VCaP (cell line): ENCODE results near the gene SMR3A.

ENCODE experiments used
- H3K27ac ChIP-seq: fragments of 450-650 bp; 2 replicates; pipeline ENCODE4 v1.5.1; 2017
- CTCF ChIP-seq: fragments of 450-650 bp; conservative IDR thresholded peaks from 2 replicates; pipeline ENCODE4 v1.5.1; 2017; ENCODE audit warnings: mild to moderate bottlenecking, moderate library complexity

The SMR3A gene

GRCh38 chr4:70360460-70360859, at the start of gene SMR3A:
SMR3A (plus strand) TSS chr4:70360760; CDS start chr4:70362116, 1,356 bp downstream.
- no peak within 1 kb of the TSS for H3K27ac ChIP-seq
- TF ChIP-seq CTCF = no peak

GRCh38 chr4:70313736-70314135, 46.8 kb upstream of the SMR3A start:
- TF ChIP-seq CTCF = no peak
- H3K27ac ChIP-seq = peak overlapping the region; percentile 45

- no peak overlapping the region for H3K27ac ChIP-seq
Observed at GRCh38 chr4:70315928-70316327, 44.6 kb upstream of the SMR3A start.

GRCh38 chr4:70326052-70326451, 34.5 kb upstream of the SMR3A start:
- no peak for TF ChIP-seq CTCF
- no peak overlapping the region for H3K27ac ChIP-seq

More at GRCh38 chr4:70315928-70316327, 44.6 kb upstream of the SMR3A start:
- TF ChIP-seq CTCF = peak; percentile 66

GRCh38 chr4:70334681-70335080, 25.9 kb upstream of the SMR3A start, which contains the start of gene CABS1:
CABS1 (plus strand) TSS chr4:70334981; CDS start chr4:70335040, 59 bp downstream.
- no peak for TF ChIP-seq CTCF
- H3K27ac ChIP-seq = no peak within 1 kb of the TSS

GRCh38 chr4:70336043-70336442, 24.5 kb upstream of the SMR3A start:
- no peak for TF ChIP-seq CTCF
- no peak overlapping the region for H3K27ac ChIP-seq

GRCh38 chr4:70337886-70338420, 22.6 kb upstream of the SMR3A start:
- no peak overlapping the region for H3K27ac ChIP-seq
- TF ChIP-seq CTCF = no peak
